Measurements from ENCODE around the gene SLC12A2.

- TF ChIP-seq CTCF (conservative IDR thresholded peaks at IDR 0.05) (no peak), ZFX (IDR thresholded peaks at IDR 0.05) (no peak)
Measured at GRCh38 chr5:128197896-128198522, 114.4 kb downstream of the SLC12A2 start.
